NCI-H1417 treated with DMSO at 0.1 percent for 48 hours (cell line): ENCODE measurements around the gene TMEM35A.
A peak's percentile ranks its signal among the peaks of the same experiment; 100 is the strongest.
"Not testable (repeated sequence)": the region's sequence is repeated elsewhere in the genome, so short reads cannot be mapped to it uniquely, and the experiment has no call there.

Experiments used
- DNase-seq: peaks from one replicate; lab custom pipeline; 2025; lab: John Stamatoyannopoulos, UW

Gene TMEM35A, protein sequence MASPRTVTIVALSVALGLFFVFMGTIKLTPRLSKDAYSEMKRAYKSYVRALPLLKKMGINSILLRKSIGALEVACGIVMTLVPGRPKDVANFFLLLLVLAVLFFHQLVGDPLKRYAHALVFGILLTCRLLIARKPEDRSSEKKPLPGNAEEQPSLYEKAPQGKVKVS

GRCh38 chrX:101078716-101079598 is at the start of gene TMEM35A:
Gene TMEM35A, plus strand, starts transcription at chrX:101078879. Its CDS starts 124 bp downstream, at chrX:101079003.
- DNase-seq = no peak

- DNase-seq = no peak
These were observed 49.0 kb upstream of the TMEM35A start for GRCh38 chrX:101029665-101030064.

DNA sequence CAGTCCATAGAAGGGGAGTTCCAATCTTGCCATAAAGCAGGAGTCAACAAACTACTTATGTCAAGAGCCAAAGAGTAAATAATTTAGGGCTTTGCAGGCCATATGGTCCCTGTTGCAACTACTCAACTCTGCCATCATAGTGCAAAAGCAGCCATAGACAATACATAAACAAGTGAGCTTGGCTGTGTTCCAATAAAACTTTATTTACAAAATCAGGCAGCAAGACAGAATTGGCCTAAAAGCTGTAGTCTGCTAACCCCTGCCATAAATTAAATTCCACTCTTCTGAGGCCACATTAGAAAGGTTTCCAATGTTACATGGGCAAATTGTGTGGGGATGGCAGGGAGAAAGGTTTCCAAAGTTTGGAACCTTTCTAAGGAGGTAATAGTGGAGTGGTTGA is 41.4 kb upstream of the TMEM35A start:
- DNase-seq = no peak

GRCh38 chrX:101040197-101040596 is 38.5 kb upstream of the TMEM35A start:
- DNase-seq = no peak

DNA sequence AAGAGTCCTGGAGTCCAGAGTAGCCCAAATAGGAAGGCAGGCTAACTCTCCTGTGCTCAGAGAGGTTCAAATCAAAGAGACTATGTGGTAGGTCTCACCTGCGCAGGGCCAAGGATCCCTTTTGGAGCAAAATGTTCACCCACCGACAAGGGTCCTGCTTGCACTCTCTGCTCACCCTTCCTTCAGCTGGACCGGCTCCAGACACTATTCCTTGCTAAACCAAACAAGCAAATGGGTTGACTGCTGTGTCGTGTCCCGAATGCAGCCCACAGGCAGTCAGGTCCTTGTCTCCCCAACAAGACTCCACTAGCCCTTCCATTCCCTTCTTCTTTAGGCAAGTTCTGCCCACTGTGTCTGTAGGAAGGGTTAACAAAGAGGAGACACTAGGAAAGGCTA is 27.5 kb upstream of the TMEM35A start:
- DNase-seq = no peak

DNA sequence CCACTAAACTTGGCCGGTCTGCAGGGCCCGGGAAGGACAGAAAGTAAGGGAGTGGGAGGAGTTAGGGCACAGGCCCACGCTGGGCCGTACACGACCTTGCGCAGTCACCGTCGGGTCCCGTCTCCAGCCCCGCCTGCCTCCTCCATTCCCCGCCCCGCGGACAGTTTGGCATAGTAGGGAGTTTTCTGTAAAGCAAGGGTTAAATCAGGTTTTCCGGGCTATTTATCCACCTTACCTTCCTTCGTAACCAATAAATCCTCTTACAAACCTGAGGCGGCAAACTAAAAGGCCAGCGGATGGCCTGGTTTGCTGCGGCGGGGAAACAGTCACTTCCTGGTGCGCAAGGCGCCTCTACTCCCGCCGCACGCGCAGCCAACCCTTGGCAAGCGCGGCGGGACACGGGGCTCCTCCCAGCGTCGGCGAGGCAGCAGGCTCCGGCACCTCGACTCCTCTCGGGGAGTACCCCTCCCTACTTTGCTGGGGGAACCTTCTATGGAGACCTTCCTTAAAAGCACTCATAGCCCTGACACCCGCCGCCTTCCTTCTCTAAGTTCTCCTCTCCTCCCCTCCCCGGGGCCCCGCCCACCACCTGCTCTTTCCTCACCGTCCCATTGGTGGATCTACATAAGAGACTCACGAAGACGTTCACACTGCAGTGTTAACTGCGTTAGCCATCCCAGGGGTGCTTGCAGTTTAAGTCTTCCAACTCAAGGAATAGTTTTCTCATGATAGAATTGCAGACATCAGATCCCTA is 27.0 kb upstream of the TMEM35A start, which contains the start of gene TRMT2B:
TRMT2B (minus strand) TSS at position 563 of the 754 bp plus-strand sequence. CDS start 9,822 bp downstream, outside the sequence.
- DNase-seq = peak; percentile 28

DNA sequence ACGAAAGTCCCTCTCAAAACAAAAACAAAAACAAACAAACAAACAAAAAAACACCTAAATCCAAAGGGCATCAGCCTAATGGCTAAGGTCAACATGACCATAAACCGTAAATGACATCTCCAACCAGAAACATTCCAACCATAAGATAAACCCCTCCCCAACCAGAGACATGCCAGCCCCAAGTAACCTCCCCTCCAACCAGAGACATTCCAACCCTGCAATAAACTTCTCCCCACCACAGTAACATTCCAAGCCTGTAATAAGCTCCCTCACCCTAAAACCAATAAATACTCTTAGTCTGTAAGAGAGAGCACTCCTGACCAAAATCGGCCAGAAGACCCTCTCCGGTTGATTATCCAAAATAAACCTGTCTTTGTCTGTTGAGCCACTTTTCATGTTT is 22.1 kb upstream of the TMEM35A start:
- DNase-seq = not testable (repeated sequence)

GRCh38 chrX:101057093-101057714 is 21.5 kb upstream of the TMEM35A start:
- no peak for DNase-seq

GRCh38 chrX:101062176-101062575 is 16.5 kb upstream of the TMEM35A start:
- no peak for DNase-seq

DNA sequence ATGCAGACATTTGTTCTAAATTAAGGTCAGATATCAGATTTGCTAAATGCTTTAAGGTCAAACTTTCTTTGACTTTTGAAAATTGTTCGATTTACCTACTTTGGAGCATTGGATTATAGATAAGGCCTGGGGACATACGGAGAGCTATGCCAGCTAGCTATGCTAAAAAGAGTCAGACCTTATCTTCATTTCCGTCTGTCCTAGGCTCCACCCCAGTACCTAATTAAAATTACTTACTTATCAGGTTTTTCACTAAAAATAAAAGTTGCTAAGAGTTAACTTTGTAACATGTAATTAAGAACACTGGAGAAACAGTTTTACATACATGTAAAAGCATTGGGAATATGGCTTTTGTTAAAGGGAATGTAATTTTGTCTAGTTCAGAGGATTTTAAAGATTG is 7.1 kb upstream of the TMEM35A start:
- DNase-seq = no peak

DNA sequence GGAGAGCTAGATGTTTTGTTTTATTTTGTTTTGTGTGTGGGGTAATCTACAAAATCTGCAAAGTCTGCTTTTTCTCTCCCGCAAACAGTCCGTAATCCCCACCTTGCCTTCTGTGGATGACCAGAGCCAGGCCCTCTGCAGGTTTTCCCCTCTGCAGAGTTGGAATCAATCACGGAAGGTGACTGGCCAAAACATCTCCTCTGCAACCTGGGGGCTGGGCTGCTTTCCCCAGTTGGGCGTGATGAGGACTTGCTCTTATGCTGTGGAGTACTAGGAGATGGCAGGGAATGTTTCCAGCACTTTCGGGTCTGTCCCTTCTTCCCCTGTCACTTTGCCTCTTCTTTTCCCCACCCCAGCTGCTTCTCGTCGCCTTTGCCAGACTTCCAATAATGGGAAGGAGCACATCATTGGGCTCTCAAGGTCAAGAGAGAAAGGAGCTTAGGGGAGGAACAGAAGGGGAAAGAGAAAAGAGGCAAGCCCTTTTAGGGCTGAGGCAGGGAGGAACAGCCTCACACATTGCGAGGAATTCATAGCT is 1.1 kb downstream of the TMEM35A start:
- DNase-seq = no peak

- DNase-seq = no peak
These were observed 1.8 kb downstream of the TMEM35A start for GRCh38 chrX:101080326-101081124.

DNA sequence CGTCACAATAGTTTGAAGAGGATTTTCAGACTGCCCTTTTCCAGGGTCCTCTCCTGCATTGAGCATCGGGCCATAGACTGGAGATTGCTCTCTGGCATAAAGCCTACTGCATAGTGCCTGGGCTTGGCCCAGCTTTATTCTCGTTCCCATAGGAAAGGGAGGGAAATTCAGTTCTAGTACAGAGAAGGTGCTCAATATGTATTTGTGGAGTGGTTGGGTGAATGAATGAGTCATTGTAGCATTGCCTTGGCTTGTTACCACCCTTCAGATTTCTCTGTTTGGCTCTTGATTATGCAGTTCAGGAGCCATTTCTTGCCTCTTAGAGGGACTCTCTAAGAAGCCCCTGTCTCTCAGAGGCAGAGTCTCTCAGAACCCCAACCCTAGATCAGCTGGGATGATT is 2.6 kb downstream of the TMEM35A start:
- DNase-seq = no peak

DNA sequence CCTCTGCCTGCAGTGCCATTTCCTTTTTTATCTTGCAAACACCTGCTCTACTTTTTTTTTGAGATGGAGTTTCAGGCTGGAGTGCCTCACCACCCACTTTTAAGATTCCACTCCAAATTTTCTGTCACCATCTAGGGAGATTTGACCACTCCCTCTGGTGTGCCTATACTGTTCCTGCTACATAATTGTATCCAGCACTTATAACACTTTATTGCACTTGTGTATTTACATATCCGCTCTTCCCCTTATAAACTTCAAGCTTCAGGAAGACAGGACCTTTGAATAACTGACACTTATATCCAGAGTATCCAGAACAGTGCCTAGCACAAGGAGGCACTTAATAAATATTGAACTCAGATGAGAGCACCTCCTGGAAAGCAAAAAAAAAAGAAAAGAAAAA is 13.1 kb downstream of the TMEM35A start:
- no peak for DNase-seq

GRCh38 chrX:101097546-101098453 is 19.1 kb downstream of the TMEM35A start, which contains the start of gene CENPI:
Gene CENPI, plus strand, starts transcription at chrX:101098204. Its CDS starts 2,867 bp downstream, at chrX:101101071.
- DNase-seq = peak; percentile 72

- no peak for DNase-seq
These were observed 29.6 kb downstream of the TMEM35A start for GRCh38 chrX:101108284-101108683.

GRCh38 chrX:101117701-101118100 is 39.0 kb downstream of the TMEM35A start:
- no peak for DNase-seq

- no peak for DNase-seq
These were observed 57.6 kb downstream of the TMEM35A start for GRCh38 chrX:101136235-101136634.
